BLaER1 treated with 17β-estradiol and CSF1 and Interleukin-3, amounts not matched to agents 10 nM and 100 nM (cell line): Measurements from ENCODE around the gene ST14.

Source experiments
- H3K27ac ChIP-seq, 11 experiments: shearing (Covaris generic); formaldehyde crosslinking; 2 replicates each; pipeline ENCODE4 v1.8.1; 2022
- H3K27me3 ChIP-seq, 11 experiments: shearing (Covaris generic); formaldehyde crosslinking; 2 replicates each; pipeline ENCODE4 v1.8.1; 2022
- H3K36me3 ChIP-seq, 11 experiments: shearing (Covaris generic); formaldehyde crosslinking; 2 replicates each; pipeline ENCODE4 v1.8.1; 2022
- H3K4me1 ChIP-seq, 10 experiments: shearing (Covaris generic); formaldehyde crosslinking; 2 replicates each; pipeline ENCODE4 v1.8.1; 2022
- H3K4me2 ChIP-seq, 11 experiments: shearing (Covaris generic); formaldehyde crosslinking; 2 replicates each; pipeline ENCODE4 v1.8.1; 2022
- H3K4me3 ChIP-seq, 10 experiments: shearing (Covaris generic); formaldehyde crosslinking; 2 replicates each; pipeline ENCODE4 v1.8.1; 2022
- H3K9ac ChIP-seq, 11 experiments: shearing (Covaris generic); formaldehyde crosslinking; 2 replicates each; pipeline ENCODE4 v1.8.1; 2022
- H3K9me3 ChIP-seq, 11 experiments: shearing (Covaris generic); formaldehyde crosslinking; replicated peaks in 1 of 11; 2 replicates each; pipeline ENCODE4 v1.8.1; 2022
- H4K20me1 ChIP-seq, 11 experiments: shearing (Covaris generic); formaldehyde crosslinking; 2 replicates each; pipeline ENCODE4 v1.8.1; 2022
- Cebpa-rat ChIP-seq, 11 experiments: shearing (Covaris generic); IDR thresholded peaks; 2 replicates each; pipeline ENCODE4 v1.8.1; 2022

ST14 gene

GRCh38 chr11:130180896-130181294 lies 21.3 kb downstream of the ST14 start:
- peaks cover 25 to 57% (median 39%) of the 10 kb centered on the region in 10 experiments for H3K4me1 ChIP-seq
- H3K9ac ChIP-seq = no peak overlapping the region
- H3K27ac ChIP-seq = no peak overlapping the region; a peak in 1 of 22 replicates
- peak overlapping the region in 7 of 11 experiments; percentile 6 to 81 (median 71); a peak in 10 of 22 replicates for H3K4me2 ChIP-seq
- no peaks in the 10 kb centered on the region for H3K36me3 ChIP-seq
- no peak overlapping the region for H3K4me3 ChIP-seq
- no peaks in the 10 kb centered on the region for H4K20me1 ChIP-seq
- no peak for TF ChIP-seq Cebpa-rat (IDR thresholded peaks at IDR 0.05)
- peaks cover 0 to 3% (median 0%) of the 10 kb centered on the region in 11 experiments; a peak in 6 of 22 replicates for H3K9me3 ChIP-seq
- no peaks in the 10 kb centered on the region for H3K27me3 ChIP-seq

GRCh38 chr11:130181295-130182272 lies 22.0 kb downstream of the ST14 start:
- Histone ChIP-seq H3K4me2 (peak overlapping the region in 7 of 11 experiments; percentile 6 to 79 (median 70); a peak in 9 of 22 replicates), H3K27me3 (no peaks in the 10 kb centered on the region), H3K4me1 (peaks cover 25 to 57% (median 39%) of the 10 kb centered on the region in 10 experiments), H3K4me3 (no peak overlapping the region), H3K9ac (no peak overlapping the region), H3K9me3 (peaks cover 0 to 3% (median 0%) of the 10 kb centered on the region in 11 experiments; a peak in 1 of 22 replicates), H3K36me3 (no peaks in the 10 kb centered on the region), H3K27ac (peak overlapping the region in 2 of 11 experiments; percentile 33 to 35; a peak in 2 of 22 replicates), H4K20me1 (no peaks in the 10 kb centered on the region)
- TF ChIP-seq Cebpa-rat (IDR thresholded peaks at IDR 0.05) = no peak; a peak in 1 of 22 replicates

GRCh38 chr11:130183878-130184610 lies 24.5 kb downstream of the ST14 start:
- Histone ChIP-seq H3K9ac (no peak overlapping the region), H3K9me3 (no peaks in the 10 kb centered on the region), H3K4me1 (peaks cover 10 to 37% (median 29%) of the 10 kb centered on the region in 10 experiments), H3K36me3 (no peaks in the 10 kb centered on the region), H3K27ac (no peak overlapping the region), H3K4me3 (no peak overlapping the region), H4K20me1 (no peaks in the 10 kb centered on the region), H3K4me2 (no peak overlapping the region), H3K27me3 (no peaks in the 10 kb centered on the region)
- TF ChIP-seq Cebpa-rat (IDR thresholded peaks at IDR 0.05) = no peak

- H3K4me3 ChIP-seq = no peak overlapping the region
- TF ChIP-seq Cebpa-rat (IDR thresholded peaks at IDR 0.05) = no peak
- H4K20me1 ChIP-seq = no peaks in the 10 kb centered on the region
- H3K27me3 ChIP-seq = no peaks in the 10 kb centered on the region
- peaks cover 0 to 17% (median 12%) of the 10 kb centered on the region in 10 experiments; a peak in 13 of 20 replicates for H3K4me1 ChIP-seq
- no peak overlapping the region for H3K9ac ChIP-seq
- no peaks in the 10 kb centered on the region for H3K9me3 ChIP-seq
- no peak overlapping the region for H3K27ac ChIP-seq
- no peaks in the 10 kb centered on the region for H3K36me3 ChIP-seq
- no peak overlapping the region for H3K4me2 ChIP-seq
Measured at GRCh38 chr11:130187096-130187495, 27.5 kb downstream of the ST14 start.

GRCh38 chr11:130188047-130188446 lies 28.5 kb downstream of the ST14 start:
- Histone ChIP-seq H3K4me3 (no peak overlapping the region), H3K4me1 (peaks cover 0 to 12% (median 9%) of the 10 kb centered on the region in 10 experiments; a peak in 10 of 20 replicates), H4K20me1 (no peaks in the 10 kb centered on the region), H3K36me3 (no peaks in the 10 kb centered on the region), H3K9me3 (no peaks in the 10 kb centered on the region), H3K9ac (no peak overlapping the region), H3K27me3 (no peaks in the 10 kb centered on the region), H3K27ac (no peak overlapping the region), H3K4me2 (no peak overlapping the region)
- TF ChIP-seq Cebpa-rat (IDR thresholded peaks at IDR 0.05) = no peak

- H3K36me3 ChIP-seq = no peaks in the 10 kb centered on the region
- peak overlapping the region in 5 of 11 experiments; percentile 6 to 28 (median 15); a peak in 4 of 22 replicates for H3K4me2 ChIP-seq
Measured at GRCh38 chr11:130188585-130189347, 29.2 kb downstream of the ST14 start.

GRCh38 chr11:130189492-130190210 lies 30.1 kb downstream of the ST14 start:
- peak overlapping the region in 4 of 11 experiments; percentile 14 to 53 (median 34); a peak in 6 of 22 replicates for H3K27ac ChIP-seq
- no peak for TF ChIP-seq Cebpa-rat (IDR thresholded peaks at IDR 0.05)
- H3K4me1 ChIP-seq = peaks cover 0 to 12% (median 9%) of the 10 kb centered on the region in 10 experiments; a peak in 10 of 20 replicates
- H3K27me3 ChIP-seq = no peaks in the 10 kb centered on the region
- H4K20me1 ChIP-seq = no peaks in the 10 kb centered on the region
- H3K36me3 ChIP-seq = no peaks in the 10 kb centered on the region
- no peaks in the 10 kb centered on the region for H3K9me3 ChIP-seq
- H3K4me3 ChIP-seq = no peak overlapping the region
- no peak overlapping the region for H3K9ac ChIP-seq
- peak overlapping the region in 8 of 11 experiments; percentile 6 to 68 (median 19); a peak in 7 of 22 replicates for H3K4me2 ChIP-seq

More at GRCh38 chr11:130188585-130189347, 29.2 kb downstream of the ST14 start:
- no peak for TF ChIP-seq Cebpa-rat (IDR thresholded peaks at IDR 0.05)
- H3K9me3 ChIP-seq = no peaks in the 10 kb centered on the region
- H3K9ac ChIP-seq = no peak overlapping the region
- H3K27me3 ChIP-seq = no peaks in the 10 kb centered on the region
- peaks cover 0 to 12% (median 9%) of the 10 kb centered on the region in 10 experiments; a peak in 10 of 20 replicates for H3K4me1 ChIP-seq
- no peak overlapping the region; a peak in 1 of 22 replicates for H3K27ac ChIP-seq
- no peak overlapping the region for H3K4me3 ChIP-seq
- no peaks in the 10 kb centered on the region for H4K20me1 ChIP-seq
